Anterior cingulate cortex (tissue), 58 donors: ENCODE measurements around the gene DBH.

Source experiments
- DNase-seq, 58 donors: peaks; one replicate each; lab custom pipeline; 2025; lab: John Stamatoyannopoulos, UW

DBH gene

DNA sequence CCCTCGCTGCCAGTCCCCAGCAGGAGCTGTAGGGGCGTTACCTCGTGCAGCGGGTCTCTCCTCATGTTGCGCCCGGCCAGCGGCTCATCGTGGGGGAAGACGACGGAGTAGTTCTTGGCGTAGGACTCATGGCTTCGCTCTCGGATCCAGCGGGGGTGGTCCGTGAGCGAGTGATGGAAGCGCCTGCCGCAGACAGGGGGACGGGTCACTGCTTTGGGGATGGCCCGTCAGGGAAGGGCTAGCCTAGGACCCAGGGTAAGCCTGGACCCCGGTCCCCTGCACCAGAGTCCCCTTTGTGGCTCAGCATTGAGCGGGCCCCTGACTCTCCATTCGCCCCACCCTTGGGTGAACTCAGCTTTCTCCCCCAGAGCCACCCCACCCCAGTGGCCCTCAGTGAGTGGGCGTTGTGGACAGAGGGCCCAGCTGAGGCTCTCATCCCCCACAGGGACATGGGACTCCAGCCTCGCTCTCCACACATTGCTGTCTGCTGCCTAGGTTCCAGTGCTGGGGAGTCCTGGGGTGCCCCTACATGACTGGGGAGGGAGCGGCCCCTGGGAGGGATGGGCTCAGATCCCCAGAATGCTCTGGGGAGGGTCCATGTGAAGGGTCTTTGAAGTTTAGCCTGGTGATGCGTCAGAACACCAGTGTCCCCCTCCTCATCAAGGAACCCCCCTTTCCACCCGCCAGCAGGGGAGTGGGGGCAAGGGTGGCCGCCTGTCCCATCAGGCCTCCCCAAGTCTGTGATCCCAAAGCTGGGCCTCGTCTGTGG lies 72.3 kb downstream of the DBH start:
- no peak for DNase-seq
